HG02943 (cell line): ENCODE measurements around the gene PRR9.
"Not testable (repeated sequence)": the region's sequence is repeated elsewhere in the genome, so short reads cannot be mapped to it uniquely, and the experiment has no call there.

ENCODE experiments used
- ATAC-seq: cut with Tn5 transposase; IDR thresholded peaks from one replicate; pipeline ENCODE4 v1.9.1; 2021; ENCODE audit warnings: mild to moderate bottlenecking, low read depth, moderate library complexity; ENCODE audit not compliant: unreplicated experiment

Gene PRR9

GRCh38 chr1:153217212-153217611, at the start of gene PRR9:
TSS of gene PRR9 (plus strand) at chr1:153217584. CDS start at chr1:153218145, 561 bp downstream.
- ATAC-seq = no peak

DNA sequence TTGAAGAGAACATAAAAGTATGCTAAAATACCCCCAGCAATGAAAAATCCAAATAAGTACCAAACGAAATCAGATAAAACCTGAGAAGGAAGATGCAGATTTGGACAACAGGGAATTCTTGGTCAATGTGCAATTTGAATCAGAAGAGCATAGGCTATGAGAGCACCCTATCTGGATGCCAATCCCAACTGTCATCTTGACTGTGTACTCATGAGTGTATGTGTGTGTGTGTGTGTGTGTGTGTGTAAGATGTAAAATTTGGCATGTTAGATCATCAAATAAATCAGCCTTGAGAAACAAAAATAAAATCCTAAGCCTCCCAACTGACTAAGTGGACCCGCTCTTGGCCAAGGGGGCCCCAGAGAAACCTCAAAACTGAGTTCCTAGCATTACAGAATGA, 48.7 kb upstream of the PRR9 start:
- no peak for ATAC-seq

DNA sequence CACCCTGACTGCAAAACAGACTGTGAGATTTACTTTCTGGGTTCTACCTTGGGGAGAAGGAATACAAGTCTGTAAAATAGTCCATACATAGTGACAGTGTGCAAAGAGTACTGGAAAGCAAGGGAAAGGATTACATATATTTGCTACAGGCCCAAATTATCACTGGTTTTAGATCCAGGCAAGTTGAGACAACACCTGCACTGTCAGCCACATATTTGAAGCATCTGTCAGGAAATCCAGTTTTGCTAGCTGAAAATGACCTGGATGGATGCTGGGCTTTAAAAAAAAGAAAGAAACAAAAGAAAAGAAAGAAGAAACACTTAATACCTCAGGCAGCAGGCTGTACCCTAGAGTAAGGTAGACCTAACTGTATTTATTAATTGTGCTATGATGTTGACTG, 42.8 kb upstream of the PRR9 start:
- ATAC-seq = no peak

GRCh38 chr1:153178922-153179321, 38.5 kb upstream of the PRR9 start:
- ATAC-seq = no peak

DNA sequence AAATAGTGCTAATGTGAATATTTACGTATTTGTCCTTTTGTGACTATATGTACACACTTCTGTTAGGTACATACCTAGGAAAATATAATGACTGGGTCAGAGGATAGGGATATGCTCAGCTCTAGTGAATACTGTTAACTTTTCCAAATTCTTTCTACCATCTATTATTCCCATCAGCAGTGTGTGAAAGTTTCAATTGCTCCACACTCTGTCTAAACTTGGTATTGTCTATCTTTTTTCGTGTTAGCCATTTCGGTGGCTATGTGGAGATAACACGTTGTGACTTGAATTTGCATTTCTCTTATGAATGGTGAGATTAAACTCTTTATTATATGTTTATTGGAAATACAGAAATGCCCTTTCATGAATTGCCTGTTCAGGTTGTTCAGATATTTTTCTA, 36.8 kb upstream of the PRR9 start:
- ATAC-seq = no peak

- ATAC-seq = not testable (repeated sequence)
These were observed 29.1 kb upstream of the PRR9 start for GRCh38 chr1:153188301-153188700.

- no peak for ATAC-seq
These were observed 27.0 kb upstream of the PRR9 start for GRCh38 chr1:153190373-153190772.

- no peak for ATAC-seq
These were observed 24.7 kb upstream of the PRR9 start for GRCh38 chr1:153192697-153193096.

DNA sequence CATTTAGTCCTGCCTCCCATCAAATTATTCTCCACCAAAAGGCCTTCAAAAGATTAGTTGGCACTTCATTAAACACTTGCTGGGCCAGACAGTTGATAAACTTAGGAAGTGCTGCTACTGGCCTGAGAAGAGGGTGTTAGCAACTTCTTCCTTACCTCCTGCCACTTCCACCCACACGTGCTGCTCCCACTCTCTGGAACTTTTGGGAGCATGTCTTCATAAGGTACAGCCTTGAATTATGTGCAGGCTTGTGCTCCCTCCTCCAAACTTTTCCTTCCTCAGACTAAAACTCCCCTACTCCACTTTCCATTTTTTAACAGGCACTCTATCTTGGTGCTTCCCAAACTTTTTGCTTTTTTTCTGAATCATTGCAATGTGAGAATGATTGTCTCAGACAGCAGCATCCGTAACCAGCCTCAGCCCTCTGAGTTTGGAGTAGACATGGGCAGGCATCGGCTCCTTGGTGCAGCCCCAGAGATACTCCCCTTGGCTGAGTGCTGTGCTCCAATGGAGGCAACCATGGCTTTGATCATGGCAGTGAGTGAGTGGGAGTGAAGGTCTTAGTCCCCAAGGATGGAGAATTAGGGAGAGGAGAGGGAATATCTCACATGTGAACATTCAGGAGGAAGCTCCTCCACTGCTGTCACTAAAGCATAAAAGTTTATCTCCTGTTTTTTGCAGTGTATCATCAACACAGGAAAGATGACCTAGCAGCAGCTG, 22.9 kb upstream of the PRR9 start:
- ATAC-seq = no peak

DNA sequence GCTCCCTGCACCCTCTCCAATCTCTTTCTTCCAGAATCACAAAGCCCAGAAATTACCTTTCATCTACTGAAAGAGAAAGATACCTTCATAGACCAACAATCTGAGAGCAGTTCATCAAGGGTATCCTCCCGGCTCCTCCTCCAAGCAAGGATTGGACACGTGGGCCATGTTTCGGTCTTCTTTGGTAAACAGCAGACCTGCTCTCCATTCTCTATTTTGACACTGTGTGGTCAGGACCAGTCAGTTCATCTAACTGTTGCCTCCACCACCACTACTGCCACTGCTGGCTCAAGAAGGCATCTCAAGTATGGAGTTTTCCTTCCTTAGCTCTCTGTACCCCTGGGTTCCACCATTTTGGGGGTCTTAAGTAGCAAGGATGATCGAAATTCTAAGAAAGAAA, 22.2 kb upstream of the PRR9 start:
- ATAC-seq = no peak

DNA sequence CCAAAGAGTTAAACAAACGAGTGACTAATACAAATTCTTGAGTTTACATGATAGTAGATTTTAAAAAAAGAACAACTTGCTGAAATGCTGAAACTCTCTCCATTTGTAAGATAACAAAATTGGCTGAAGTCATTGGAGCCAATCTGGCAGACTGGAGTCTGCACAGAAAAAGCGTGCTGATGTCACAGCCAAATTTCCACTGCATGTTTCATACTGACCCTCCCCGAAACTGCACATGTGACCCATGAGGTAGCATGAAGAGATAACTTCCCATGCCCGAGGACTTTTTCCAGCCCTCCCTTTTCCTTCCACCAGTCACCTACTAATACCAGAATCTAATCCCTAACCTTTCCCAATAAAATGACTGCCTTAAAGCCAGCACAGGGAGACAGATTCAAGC, 15.4 kb upstream of the PRR9 start:
- ATAC-seq = no peak

GRCh38 chr1:153203130-153203529, 14.3 kb upstream of the PRR9 start, which contains the start of gene LELP1:
TSS of gene LELP1 (plus strand) at chr1:153203430. CDS start at chr1:153204708, 1,278 bp downstream.
- ATAC-seq = no peak

- ATAC-seq = no peak
These were observed 10.8 kb upstream of the PRR9 start for GRCh38 chr1:153206631-153207030.

DNA sequence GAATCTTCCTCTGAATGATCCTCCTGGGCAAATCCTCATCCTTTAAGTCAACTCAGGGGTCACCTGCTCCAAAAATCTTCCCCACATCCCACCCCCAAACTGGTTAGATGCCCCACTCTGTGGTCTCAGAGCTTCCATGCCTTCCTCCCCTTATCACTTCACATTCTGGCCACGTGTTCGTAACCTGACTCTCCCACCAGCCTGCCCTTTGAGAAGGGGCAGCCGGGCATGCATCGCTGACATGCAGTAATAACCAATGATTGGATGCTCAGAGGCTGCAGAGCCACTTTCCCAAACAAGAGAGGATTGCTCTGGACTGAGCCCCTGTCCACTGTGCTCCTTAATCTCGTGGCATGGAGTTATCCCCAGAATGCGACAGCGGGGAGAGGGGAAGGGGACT, 7.2 kb upstream of the PRR9 start:
- no peak for ATAC-seq

GRCh38 chr1:153212201-153212600, 5.2 kb upstream of the PRR9 start:
- no peak for ATAC-seq

- ATAC-seq = no peak
These were observed 3.9 kb upstream of the PRR9 start for GRCh38 chr1:153213519-153213918.

GRCh38 chr1:153217744-153218416, 496 bp downstream of the PRR9 start:
- no peak for ATAC-seq

DNA sequence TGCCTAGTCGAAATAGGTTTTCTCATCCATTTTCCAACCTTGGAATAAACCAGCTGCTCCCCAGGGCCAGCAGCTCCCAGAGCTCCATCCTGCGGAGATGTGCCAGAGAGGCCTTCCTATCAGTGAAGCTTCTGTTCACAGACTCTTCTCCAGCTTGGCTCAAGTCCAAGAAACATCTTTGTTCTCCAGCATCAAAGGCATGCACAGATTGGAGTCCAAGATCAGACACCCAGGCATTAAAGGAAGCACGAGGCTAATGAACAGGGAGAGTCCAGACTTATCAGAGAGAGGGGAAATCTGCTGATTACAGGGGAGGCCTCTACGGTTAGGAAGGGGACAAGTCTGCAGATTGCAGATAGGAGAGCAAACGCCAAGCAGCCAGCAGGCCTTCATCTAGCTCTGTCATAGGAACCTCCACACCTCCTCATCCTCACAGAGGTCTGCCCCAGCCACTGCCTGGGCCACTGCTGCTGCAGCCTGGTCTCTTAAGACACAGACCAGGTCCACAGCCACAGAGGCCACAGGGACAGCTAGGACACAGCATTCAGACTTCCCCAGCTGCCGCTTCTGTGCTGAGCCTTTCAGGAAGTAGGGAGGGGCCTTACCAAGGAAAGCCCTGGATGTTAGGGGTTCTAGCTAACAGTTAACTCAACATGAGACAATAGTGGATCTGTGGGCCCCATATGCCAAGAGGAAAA, 3.4 kb downstream of the PRR9 start:
- ATAC-seq = no peak

DNA sequence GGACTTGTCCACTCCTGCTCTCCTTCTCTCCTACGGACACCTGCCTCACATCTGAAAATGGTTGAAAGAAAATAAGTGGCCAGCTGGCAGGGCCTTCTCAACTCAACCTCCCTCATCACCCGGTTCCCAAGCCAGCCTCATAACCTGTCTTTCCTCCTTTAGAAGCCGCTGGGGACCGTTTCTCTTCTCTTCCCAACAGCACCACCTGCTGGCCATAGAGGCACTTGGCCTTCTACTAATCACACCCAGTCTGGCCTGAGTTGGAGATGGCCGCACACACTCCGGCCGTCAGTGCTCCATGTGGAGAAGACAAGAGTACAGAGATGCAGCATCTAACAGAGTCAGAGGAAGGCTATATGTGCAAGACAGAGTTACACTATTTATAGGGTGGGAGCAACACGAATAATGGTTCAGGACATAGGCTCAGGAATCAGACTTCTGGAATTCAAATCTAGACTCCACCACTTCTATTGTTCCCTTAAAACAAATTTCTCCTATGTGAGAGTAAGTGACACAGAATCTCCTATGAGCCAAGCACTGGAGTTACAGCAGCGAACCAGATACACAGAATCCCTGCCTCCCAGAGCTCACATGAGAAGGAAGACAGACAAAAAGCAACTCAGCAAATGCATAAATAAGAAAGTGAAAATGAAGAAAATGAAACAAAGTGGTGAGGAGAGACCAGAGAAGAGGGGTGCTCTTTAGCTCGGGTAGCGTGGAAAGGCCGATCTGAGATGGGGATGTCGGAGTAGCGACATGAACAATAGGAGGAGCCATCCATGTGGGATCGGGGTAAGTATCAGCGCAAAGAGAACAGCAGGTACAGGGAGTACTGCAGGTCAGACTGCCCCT, 5.9 kb downstream of the PRR9 start:
- ATAC-seq = peak; percentile 84

DNA sequence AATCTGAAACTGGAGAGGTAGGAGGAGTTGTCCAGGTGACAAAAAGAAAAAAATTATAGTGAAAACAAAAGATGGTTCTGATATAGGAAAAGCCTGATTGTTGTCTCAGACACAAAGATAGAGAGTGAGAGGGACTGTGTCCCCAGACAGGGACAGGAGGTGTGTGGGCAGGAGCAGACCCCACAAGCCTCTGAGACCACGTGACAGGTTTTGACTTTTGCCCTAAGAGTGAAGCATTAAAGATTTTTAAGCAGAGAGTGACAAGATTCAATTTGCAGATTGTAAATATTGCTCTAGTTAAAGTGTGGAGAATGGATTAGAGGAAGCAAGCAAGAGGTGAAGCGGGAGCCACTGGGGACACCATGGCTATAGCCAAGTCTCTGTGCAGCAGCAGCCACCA, 10.4 kb downstream of the PRR9 start:
- no peak for ATAC-seq

GRCh38 chr1:153228491-153228890, 11.1 kb downstream of the PRR9 start:
- ATAC-seq = no peak
